NT2/D1 (cell line): ENCODE results near the gene IZUMO1.

ENCODE experiments used
- SUZ12 ChIP-seq: IDR thresholded peaks from 2 replicates; pipeline ENCODE4 v1.6.1; 2011; ENCODE audit not compliant: insufficient read length, insufficient read depth; ENCODE audit errors: extremely low read depth
- YY1 ChIP-seq: IDR thresholded peaks from 2 replicates; pipeline ENCODE4 v1.6.1; 2011; ENCODE audit not compliant: insufficient read length, insufficient read depth
- ZNF274 ChIP-seq: IDR thresholded peaks from 2 replicates; pipeline ENCODE4 v1.6.1; 2011; ENCODE audit warnings: mild to moderate bottlenecking, low read depth, low read length

DNA sequence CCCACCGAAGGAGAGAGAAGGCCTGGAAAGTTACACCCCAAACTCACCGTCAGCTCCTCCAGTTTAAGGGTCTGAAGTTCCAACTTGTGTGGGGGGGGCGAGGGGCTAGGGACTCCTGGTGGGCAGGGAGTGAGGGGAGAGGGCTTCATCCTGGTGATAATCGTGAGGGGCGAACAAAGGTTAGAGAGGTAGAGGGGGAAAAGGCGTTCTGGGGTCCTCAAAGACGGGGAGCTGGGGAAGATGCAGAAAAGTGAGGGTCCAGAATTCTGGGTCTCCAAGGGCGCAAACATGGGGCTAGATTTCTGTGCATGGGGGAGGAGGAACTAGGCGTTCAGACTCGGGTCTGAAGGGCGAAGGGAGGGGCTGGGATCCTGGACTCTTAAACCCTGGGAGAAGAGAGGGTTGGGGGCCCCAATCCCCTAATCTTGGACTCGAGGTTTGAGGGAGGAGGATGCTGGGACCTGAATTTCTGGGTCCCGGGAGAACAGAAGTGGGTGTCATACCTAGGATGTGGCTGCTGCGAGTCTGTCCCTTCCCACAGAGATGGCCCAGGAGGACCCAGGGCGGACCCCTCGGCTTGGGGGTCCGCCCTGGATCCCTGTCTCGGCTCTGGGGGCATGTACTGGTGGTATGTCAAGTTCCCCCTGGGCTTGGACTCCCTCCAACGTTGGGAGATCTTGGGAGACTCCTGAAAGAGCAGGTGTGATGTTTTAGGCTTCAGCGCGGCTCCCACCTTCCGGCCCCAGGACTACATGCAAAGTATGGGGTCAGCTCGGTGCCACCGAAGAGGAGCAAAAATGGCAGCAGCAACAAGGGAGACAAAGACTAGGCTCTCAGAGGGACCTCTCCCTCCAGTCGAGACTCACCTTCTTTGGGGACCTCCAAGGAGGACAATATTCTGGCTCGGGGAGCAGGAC lies 31.7 kb downstream of the IZUMO1 start:
- TF ChIP-seq ZNF274 (no peak), SUZ12 (no peak), YY1 (no peak)
